ENCODE measurements around the gene TARBP1. TPM values are rescaled to one million over a fixed set of nuclear protein-coding genes. Genes with fewer than 3 reads are reported as not detected.

The TARBP1 gene
- total RNA-seq, 4 donors from 2014 or later: 19.9 to 44.4 (median 27.6) TPM

GRCh38 chr1:234396092-234396491 lies 82.9 kb downstream of the TARBP1 start:
- Histone ChIP-seq H3K4me3 (no peak overlapping the region), H3K36me3 (peaks cover 0 to 14% (median 4%) of the 10 kb centered on the region in 4 donors), H3K27me3 (no peaks in the 10 kb centered on the region), H3K9me3 (no peaks in the 10 kb centered on the region), H3K27ac (no peak overlapping the region), H3K4me1 (peaks cover 0 to 8% (median 0%) of the 10 kb centered on the region in 4 donors)
- TF ChIP-seq CTCF (IDR thresholded peaks at IDR 0.05) (no peak), POLR2A (IDR thresholded peaks at IDR 0.05) (no peak), POLR2AphosphoS5 (IDR thresholded peaks at IDR 0.05) (no peak), EP300 (IDR thresholded peaks at IDR 0.05; ENCODE audit: low read depth) (no peak)
- no peak for DNase-seq
- in situ Hi-C loops (cut with MboI; ENCODE audit: low pct_ligation_motif_present in 1 of 4, low pct_unique_long_range_greater_than_20kb in 1 of 4, low sequenced_read_pairs in 3 of 4) (no loop called here), intact Hi-C loops (cut with DNase I; ENCODE audit: low total_unique reads) (no loop called here)
- WGBS, 2 donors (ENCODE audit: low coverage in 1 of 2): 89 to 98% methylated on average over 6 to 8 of the region's 8 CpGs

- in situ Hi-C loops (cut with MboI; ENCODE audit: low pct_ligation_motif_present in 1 of 4, low pct_unique_long_range_greater_than_20kb in 1 of 4, low sequenced_read_pairs in 3 of 4) (no loop called here), intact Hi-C loops (cut with DNase I; ENCODE audit: low total_unique reads) (no loop called here)
- no peaks in the 10 kb centered on the region for H3K9me3 ChIP-seq
- H3K27me3 ChIP-seq: no peaks in the 10 kb centered on the region
- H3K4me3 ChIP-seq: no peak overlapping the region
- peaks cover 0 to 14% (median 4%) of the 10 kb centered on the region in 4 donors for H3K36me3 ChIP-seq
- TF ChIP-seq POLR2A (IDR thresholded peaks at IDR 0.05) (no peak), CTCF (IDR thresholded peaks at IDR 0.05) (no peak), EP300 (IDR thresholded peaks at IDR 0.05; ENCODE audit: low read depth) (no peak), POLR2AphosphoS5 (IDR thresholded peaks at IDR 0.05) (no peak)
- no peak for DNase-seq
- H3K27ac ChIP-seq: no peak overlapping the region
- H3K4me1 ChIP-seq: peaks cover 0 to 2% (median 0%) of the 10 kb centered on the region in 4 donors
- WGBS, 2 donors (ENCODE audit: low coverage in 1 of 2): 87 to 97% methylated on average over 5 of the region's 5 CpGs
Observed at GRCh38 chr1:234395297-234395696, 83.7 kb downstream of the TARBP1 start.

- H3K4me1 ChIP-seq: no peaks in the 10 kb centered on the region
- in situ Hi-C loops (cut with MboI; ENCODE audit: low pct_ligation_motif_present in 1 of 4, low pct_unique_long_range_greater_than_20kb in 1 of 4, low sequenced_read_pairs in 3 of 4): no loop called here
- no peak for DNase-seq
- intact Hi-C loops (cut with DNase I; ENCODE audit: low total_unique reads): no loop called here
- no peaks in the 10 kb centered on the region for H3K9me3 ChIP-seq
- H3K27me3 ChIP-seq: no peaks in the 10 kb centered on the region
- 93 to 96% methylated on average over 4 to 6 of the region's 6 CpGs for WGBS, 2 donors (ENCODE audit: low coverage in 1 of 2)
- no peak overlapping the region for H3K4me3 ChIP-seq
- TF ChIP-seq CTCF (IDR thresholded peaks at IDR 0.05) (no peak), EP300 (IDR thresholded peaks at IDR 0.05; ENCODE audit: low read depth) (no peak), POLR2AphosphoS5 (IDR thresholded peaks at IDR 0.05) (no peak), POLR2A (IDR thresholded peaks at IDR 0.05) (no peak)
- no peak overlapping the region for H3K27ac ChIP-seq
- peaks cover 0 to 14% (median 4%) of the 10 kb centered on the region in 4 donors for H3K36me3 ChIP-seq
Observed at GRCh38 chr1:234393190-234393589, 85.8 kb downstream of the TARBP1 start.

- WGBS, 2 donors (ENCODE audit: low coverage in 1 of 2): 81 to 92% methylated on average over 5 to 6 of the region's 6 CpGs
- no peaks in the 10 kb centered on the region for H3K9me3 ChIP-seq
- intact Hi-C loops (cut with DNase I; ENCODE audit: low total_unique reads) (no loop called here), in situ Hi-C loops (cut with MboI; ENCODE audit: low pct_ligation_motif_present in 1 of 4, low pct_unique_long_range_greater_than_20kb in 1 of 4, low sequenced_read_pairs in 3 of 4) (no loop called here)
- no peak overlapping the region for H3K4me3 ChIP-seq
- peaks cover 0 to 18% (median 4%) of the 10 kb centered on the region in 4 donors for H3K36me3 ChIP-seq
- no peaks in the 10 kb centered on the region for H3K27me3 ChIP-seq
- DNase-seq: no peak
- H3K27ac ChIP-seq: no peak overlapping the region
- no peak for TF ChIP-seq EP300 (IDR thresholded peaks at IDR 0.05; ENCODE audit: low read depth)
- TF ChIP-seq CTCF (IDR thresholded peaks at IDR 0.05): no peak
- TF ChIP-seq POLR2AphosphoS5 (IDR thresholded peaks at IDR 0.05): no peak
- no peak for TF ChIP-seq POLR2A (IDR thresholded peaks at IDR 0.05)
- H3K4me1 ChIP-seq: no peaks in the 10 kb centered on the region
Observed at GRCh38 chr1:234388094-234388493, 90.9 kb downstream of the TARBP1 start.

Measured in transverse colon (tissue), 4 donors.